Uterus (tissue), 4 donors: Measurements from ENCODE around the gene PTCH2. TPM values are rescaled to one million over a fixed set of nuclear protein-coding genes. Genes with fewer than 3 reads are reported as not detected.

Experiments used
- DNase-seq, 2 donors: peaks; one replicate each; pipeline ENCODE4 v3.0.0-alpha.2; 2019 to 2020
- H3K27ac ChIP-seq, 2 donors: fragments of 200-600 bp; sonication (generic); 1 replicate in 1 of 2; 2 replicates in 1 of 2; pipeline ENCODE4 v1.5.1; 2016 to 2018
- H3K27me3 ChIP-seq, 2 donors: fragments of 200-600 bp; sonication (generic); one replicate each; pipeline ENCODE4 v1.5.1; 2018 to 2019; ENCODE audit warnings: control low read depth in 1 of 2
- H3K36me3 ChIP-seq, 2 donors: fragments of 200-600 bp; sonication (generic); one replicate each; pipeline ENCODE4 v1.5.1; 2019; ENCODE audit warnings: control low read depth in 1 of 2
- H3K4me1 ChIP-seq, 2 donors: fragments of 200-600 bp; sonication (generic); one replicate each; pipeline ENCODE4 v1.5.1; 2018 to 2019; ENCODE audit warnings: control low read depth in 1 of 2
- H3K4me3 ChIP-seq, 2 donors: fragments of 200-600 bp; sonication (generic); 1 replicate in 1 of 2; 2 replicates in 1 of 2; pipeline ENCODE4 v1.5.1; 2018 to 2019; ENCODE audit warnings: mild to moderate bottlenecking in 1 of 2
- H3K9me3 ChIP-seq, 2 donors: fragments of 200-600 bp; sonication (generic); one replicate each; pipeline ENCODE4 v1.5.1; 2019; ENCODE audit warnings: control low read depth in 1 of 2
- POLR2A ChIP-seq, 2 donors: fragments of 450-650 bp; IDR thresholded peaks; one replicate each; pipeline ENCODE4 v1.6.1; 2016; ENCODE audit warnings: antibody characterized with exemption in 2 of 2, mild to moderate bottlenecking in 1 of 2, moderate library complexity in 1 of 2
- intact Hi-C: fragments of 100-400 bp; cut with DNase I; formaldehyde crosslinking; loops from one replicate; pipeline ENCODE4 v1.15.1; 2023; ENCODE audit warnings: low total_unique reads
- small RNA-seq: library from RNA; depleted of rRNA; stranded (forward); fragments of <200 nt; gene quantifications from one replicate; pipeline ENCODE3, GENCODE V24; 2016
- total RNA-seq, 4 donors: library from RNA; depleted of rRNA in 3 of 4; stranded (reverse); fragments of >200 nt in 3 of 4; gene quantifications; one replicate each; pipeline versions ENCODE4 v1.1.0 to v1.2.4, GENCODE V29; 2014 to 2023
- TF ChIP-seq, protein P1 (sequence below), 4 experiments: fragments of 200-600 bp in 2 of 4; fragments of 450-650 bp in 2 of 4; sonication (generic) in 2 of 4; IDR thresholded peaks; one replicate each; pipeline ENCODE4 v1.5.1; 2016 to 2019; ENCODE audit warnings: antibody characterized with exemption in 4 of 4, mild to moderate bottlenecking in 2 of 4, moderate library complexity in 1 of 4
- donor health status: DM: yes; HTN: yes; CAD: no.

The PTCH2 gene
- total RNA-seq, 4 donors from 2014 or later: 3.1 to 8.1 (median 5.4) TPM

DNA sequence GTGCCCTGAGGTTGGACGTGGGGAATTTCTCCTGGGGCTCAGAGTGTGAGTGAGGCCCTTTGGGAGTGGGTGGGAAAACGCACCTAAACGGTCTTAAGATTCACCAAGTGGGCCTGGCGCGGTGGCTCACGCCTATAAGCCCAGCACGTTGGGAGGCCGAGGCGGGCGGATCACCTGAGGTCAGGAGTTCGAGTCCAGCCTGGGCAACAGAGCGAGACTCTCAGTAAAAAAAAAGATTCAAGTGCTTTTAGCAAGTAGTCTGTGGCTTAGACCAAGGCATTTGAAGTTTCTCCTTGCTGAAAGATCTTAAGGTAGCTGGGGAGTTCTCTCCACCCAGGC is 66.4 kb downstream of the PTCH2 start:
- no peaks in the 10 kb centered on the region for H3K27me3 ChIP-seq
- TF ChIP-seq, protein P1, sequence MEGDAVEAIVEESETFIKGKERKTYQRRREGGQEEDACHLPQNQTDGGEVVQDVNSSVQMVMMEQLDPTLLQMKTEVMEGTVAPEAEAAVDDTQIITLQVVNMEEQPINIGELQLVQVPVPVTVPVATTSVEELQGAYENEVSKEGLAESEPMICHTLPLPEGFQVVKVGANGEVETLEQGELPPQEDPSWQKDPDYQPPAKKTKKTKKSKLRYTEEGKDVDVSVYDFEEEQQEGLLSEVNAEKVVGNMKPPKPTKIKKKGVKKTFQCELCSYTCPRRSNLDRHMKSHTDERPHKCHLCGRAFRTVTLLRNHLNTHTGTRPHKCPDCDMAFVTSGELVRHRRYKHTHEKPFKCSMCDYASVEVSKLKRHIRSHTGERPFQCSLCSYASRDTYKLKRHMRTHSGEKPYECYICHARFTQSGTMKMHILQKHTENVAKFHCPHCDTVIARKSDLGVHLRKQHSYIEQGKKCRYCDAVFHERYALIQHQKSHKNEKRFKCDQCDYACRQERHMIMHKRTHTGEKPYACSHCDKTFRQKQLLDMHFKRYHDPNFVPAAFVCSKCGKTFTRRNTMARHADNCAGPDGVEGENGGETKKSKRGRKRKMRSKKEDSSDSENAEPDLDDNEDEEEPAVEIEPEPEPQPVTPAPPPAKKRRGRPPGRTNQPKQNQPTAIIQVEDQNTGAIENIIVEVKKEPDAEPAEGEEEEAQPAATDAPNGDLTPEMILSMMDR (IDR thresholded peaks at IDR 0.05): no peak
- H3K27ac ChIP-seq: peak overlapping the region; percentile 94 to 98
- no peaks in the 10 kb centered on the region for H3K4me1 ChIP-seq
- H3K4me3 ChIP-seq: peak overlapping the region; percentile 88 to 93
- H3K36me3 ChIP-seq: no peaks in the 10 kb centered on the region
- H3K9me3 ChIP-seq: no peaks in the 10 kb centered on the region
- DNase-seq: no peak
- intact Hi-C loops: no loop called here

DNA sequence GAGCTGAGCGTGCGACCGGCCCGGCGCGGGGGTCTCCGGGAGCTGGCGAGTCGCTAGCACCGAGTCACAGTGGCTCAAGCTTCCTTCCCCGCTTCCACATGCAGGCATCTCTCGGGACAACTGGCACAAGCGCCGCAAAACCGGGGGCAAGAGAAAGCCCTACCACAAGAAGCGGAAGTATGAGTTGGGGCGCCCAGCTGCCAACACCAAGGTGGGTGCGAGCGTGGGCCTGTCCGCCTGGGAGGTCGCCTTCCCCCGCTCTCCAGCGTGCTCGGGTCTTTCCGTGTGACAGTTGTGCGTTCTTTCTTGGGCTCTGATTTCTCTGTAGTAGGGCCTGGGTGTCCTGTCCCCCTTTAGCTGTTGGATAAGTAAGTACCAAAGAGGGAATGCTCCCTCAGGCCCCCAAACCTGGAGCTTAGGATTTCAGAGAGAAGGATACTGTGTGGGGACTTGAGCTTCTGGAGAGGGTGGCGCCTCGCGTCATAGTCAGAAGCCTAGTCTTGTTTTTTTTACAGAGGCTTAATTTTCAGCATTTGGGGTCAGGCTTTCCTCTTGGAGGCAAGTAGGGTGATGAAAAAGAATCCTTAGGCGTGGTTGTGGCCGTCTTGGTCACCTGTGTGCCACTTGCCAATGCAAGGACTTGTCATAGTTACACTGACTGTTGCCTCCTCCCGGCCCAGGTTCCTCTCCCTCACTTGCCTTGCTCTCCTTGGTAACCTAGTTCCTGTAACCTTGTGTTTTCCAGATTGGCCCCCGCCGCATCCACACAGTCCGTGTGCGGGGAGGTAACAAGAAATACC is 66.9 kb downstream of the PTCH2 start:
- intact Hi-C loops: no loop called here
- TF ChIP-seq, protein P1 (IDR thresholded peaks at IDR 0.05): no peak
- TF ChIP-seq POLR2A (IDR thresholded peaks at IDR 0.05): no peak

DNA sequence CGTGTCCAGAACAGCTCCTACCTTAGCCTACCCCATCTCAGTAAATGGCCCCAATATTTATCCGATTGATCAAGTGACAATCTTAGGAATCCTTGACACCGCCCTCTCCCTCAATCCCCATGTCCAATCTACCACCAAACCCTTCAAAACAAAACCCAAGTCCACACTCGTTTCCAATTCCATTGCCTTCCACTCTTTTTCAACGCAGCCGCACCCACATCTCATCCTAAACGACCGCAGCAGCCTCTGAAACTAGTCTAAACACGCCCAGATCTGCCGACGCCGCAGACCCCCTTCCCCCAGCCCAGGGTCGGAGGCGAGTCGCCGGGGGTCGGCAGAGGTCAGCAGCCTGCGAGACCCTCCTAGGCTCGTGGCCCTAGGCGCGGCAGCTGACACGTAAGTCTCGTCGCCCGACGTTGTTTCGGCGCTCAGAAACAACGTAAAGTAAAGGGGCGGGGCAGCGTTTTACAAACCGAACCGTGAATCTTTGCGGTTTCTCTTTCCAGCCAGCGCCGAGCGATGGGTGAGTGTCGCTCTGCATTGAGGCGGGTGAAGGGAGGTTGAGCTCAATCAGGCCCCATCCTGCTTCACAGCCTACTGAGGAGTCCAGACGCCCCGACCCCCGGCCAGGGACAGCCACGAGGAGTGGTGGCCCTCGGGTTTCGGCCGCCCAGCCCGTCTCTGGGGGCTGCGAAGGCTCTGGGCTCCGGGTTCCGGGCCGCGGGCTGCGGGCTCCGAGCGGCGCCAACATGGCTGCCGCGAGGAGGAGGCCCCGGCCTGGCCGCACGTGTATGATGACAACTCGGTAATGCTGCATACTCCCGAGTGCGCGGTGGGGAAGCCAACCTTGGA is 67.7 kb downstream of the PTCH2 start, which contains the start of gene RPS8:
TSS of gene RPS8 (plus strand) at position 463 of the 852 bp plus-strand sequence. CDS start at position 520, 57 bp downstream.
- intact Hi-C loops: no loop called here

More for the DNA sequence above, 66.9 kb downstream of the PTCH2 start:
- Histone ChIP-seq H3K36me3 (no peaks in the 10 kb centered on the region), H3K27ac (peak overlapping the region; percentile 94 to 98), H3K4me3 (peak overlapping the region; percentile 88 to 93), H3K4me1 (no peaks in the 10 kb centered on the region), H3K27me3 (no peaks in the 10 kb centered on the region), H3K9me3 (no peaks in the 10 kb centered on the region)
- DNase-seq: peak in 1 of 2 donors; percentile 36

More for the DNA sequence above, 67.7 kb downstream of the PTCH2 start, which contains the start of gene RPS8:
- TF ChIP-seq, protein P1 (IDR thresholded peaks at IDR 0.05): peak in 1 of 4 experiments; percentile 5
- peak; percentile 88 to 95 for TF ChIP-seq POLR2A (IDR thresholded peaks at IDR 0.05)
- peak within 1 kb of the TSS; percentile 94 to 98 for H3K27ac ChIP-seq
- H3K27me3 ChIP-seq: no peaks in the 10 kb centered on the region
- H3K9me3 ChIP-seq: no peaks in the 10 kb centered on the region
- no peaks in the 10 kb centered on the region for H3K4me1 ChIP-seq
- DNase-seq: peak; percentile 92 to 95
- H3K36me3 ChIP-seq: no peaks in the 10 kb centered on the region
- peak within 1 kb of the TSS; percentile 88 to 93 for H3K4me3 ChIP-seq

Small RNAs within 50 kb of the gene (small RNA-seq; reads per million reads assigned to genes)
- not detected for gene AL136380.1
- 341 reads per million, percentile 96 among the genes with 10 or more reads in this experiment for gene SNORD38A
- not detected for gene SNORD38B
- gene SNORD46: 1,752 reads per million, percentile 98 among the genes with 10 or more reads in this experiment
- gene SNORD55: not detected

Other genes with a start within 250 kb of the PTCH2 start
- 1 to 10 TPM in 3 of 4 donors, not detected in 1; 1.5 to 5.4 (median 3.8) TPM for gene TMEM53, start 168.8 kb downstream of the PTCH2 start, total RNA-seq
- gene ARMH1, start 168.5 kb downstream of the PTCH2 start, total RNA-seq: 1 to 10 TPM in 3 of 4 donors, not detected in 1; 2.7 to 7.7 (median 5.2) TPM
- not detected for gene RNU5D-1, start 112.1 kb downstream of the PTCH2 start, total RNA-seq
- 10 to 100 TPM in 1 of 4 donors, under 1 TPM in 1, not detected in 2; 0.64 to 15.1 TPM for gene KIF2C, start 103.4 kb downstream of the PTCH2 start, total RNA-seq
- 1,000 to 10,000 TPM; 2,651 to 7,196 (median 4,456) TPM for gene RPS8, start 67.7 kb downstream of the PTCH2 start, total RNA-seq
- 1 to 10 TPM in 1 of 4 donors, under 1 TPM in 1, not detected in 2; 0.21 to 1.0 TPM for gene BEST4, start 55.1 kb downstream of the PTCH2 start, total RNA-seq
- gene PLK3, start 42.9 kb downstream of the PTCH2 start, total RNA-seq: 10 to 100 TPM in 3 of 4 donors, 1 to 10 TPM in 1; 1.8 to 36.6 (median 21.1) TPM
- 1 to 10 TPM in 1 of 4 donors, not detected in 3; 4.4 TPM for gene DYNLT4, start 35.9 kb downstream of the PTCH2 start, total RNA-seq
- gene BTBD19, start 34.7 kb downstream of the PTCH2 start, total RNA-seq: 10 to 100 TPM in 1 of 4 donors, 1 to 10 TPM in 3; 3.8 to 41.9 (median 6.6) TPM
- gene EIF2B3, start 143.3 kb upstream of the PTCH2 start, total RNA-seq: 10 to 100 TPM in 3 of 4 donors, 1 to 10 TPM in 1; 3.8 to 73.0 (median 39.4) TPM
- 10 to 100 TPM; 13.8 to 41.3 (median 15.7) TPM for gene HECTD3, start 168.1 kb upstream of the PTCH2 start, total RNA-seq
- gene UROD, start 169.0 kb upstream of the PTCH2 start, total RNA-seq: 100 to 1,000 TPM in 1 of 4 donors, 10 to 100 TPM in 3; 76.4 to 104 (median 88.9) TPM